Peyer's patch (tissue), 4 donors: ENCODE data around the gene CEP350. TPM values are rescaled to one million over a fixed set of nuclear protein-coding genes. Genes with fewer than 3 reads are reported as not detected.

Experiments used
- DNase-seq, 3 donors: peaks; one replicate each; pipeline ENCODE4 v3.0.0-alpha.2; 2017 to 2019
- H3K27ac ChIP-seq, 4 donors: fragments of 200-600 bp; sonication (generic); one replicate each; pipeline ENCODE4 v1.5.1; 2016 to 2019
- H3K27me3 ChIP-seq, 2 donors: fragments of 200-600 bp; sonication (generic); one replicate each; pipeline ENCODE4 v1.5.1; 2019
- H3K36me3 ChIP-seq, 3 donors: fragments of 200-600 bp; sonication (generic); one replicate each; pipeline ENCODE4 v1.5.1; 2016 to 2019
- H3K4me1 ChIP-seq, 4 donors: fragments of 200-600 bp; sonication (generic); one replicate each; pipeline ENCODE4 v1.5.1; 2016 to 2019
- H3K4me3 ChIP-seq, 4 donors: fragments of 200-600 bp; sonication (generic); 1 replicate in 3 of 4; 2 replicates in 1 of 4; pipeline ENCODE4 v1.5.1; 2016 to 2019; ENCODE audit warnings: mild to moderate bottlenecking in 1 of 4
- H3K9me3 ChIP-seq, 4 donors: fragments of 200-600 bp; sonication (generic); one replicate each; pipeline ENCODE4 v1.5.1; 2016 to 2019; ENCODE audit warnings: mild to moderate bottlenecking in 1 of 4
- POLR2A ChIP-seq, 2 donors: fragments of 450-650 bp; IDR thresholded peaks; one replicate each; pipeline ENCODE4 v1.5.1; 2017; ENCODE audit warnings: antibody characterized with exemption in 2 of 2, mild to moderate bottlenecking in 2 of 2, moderate library complexity in 2 of 2
- total RNA-seq, 4 donors: library from RNA; depleted of rRNA; stranded (reverse); fragments of >200 nt; gene quantifications; one replicate each; pipeline ENCODE4 v1.1.0, GENCODE V29; 2016
- TF ChIP-seq, protein P1 (sequence below), 6 experiments: fragments of 450-650 bp in 4 of 6; fragments of 200-600 bp in 2 of 6; sonication (generic) in 1 of 6; IDR thresholded peaks; one replicate each; pipeline ENCODE4 v1.5.1; 2017 to 2019; ENCODE audit warnings: antibody characterized with exemption in 6 of 6, mild to moderate bottlenecking in 3 of 6, moderate library complexity in 1 of 6

The CEP350 gene
- total RNA-seq, 4 donors from 2014 or later, result 86.0 to 196 (median 87.8) TPM

- no peak for DNase-seq
- H3K4me3 ChIP-seq, result no peak overlapping the region
- TF ChIP-seq, protein P1, sequence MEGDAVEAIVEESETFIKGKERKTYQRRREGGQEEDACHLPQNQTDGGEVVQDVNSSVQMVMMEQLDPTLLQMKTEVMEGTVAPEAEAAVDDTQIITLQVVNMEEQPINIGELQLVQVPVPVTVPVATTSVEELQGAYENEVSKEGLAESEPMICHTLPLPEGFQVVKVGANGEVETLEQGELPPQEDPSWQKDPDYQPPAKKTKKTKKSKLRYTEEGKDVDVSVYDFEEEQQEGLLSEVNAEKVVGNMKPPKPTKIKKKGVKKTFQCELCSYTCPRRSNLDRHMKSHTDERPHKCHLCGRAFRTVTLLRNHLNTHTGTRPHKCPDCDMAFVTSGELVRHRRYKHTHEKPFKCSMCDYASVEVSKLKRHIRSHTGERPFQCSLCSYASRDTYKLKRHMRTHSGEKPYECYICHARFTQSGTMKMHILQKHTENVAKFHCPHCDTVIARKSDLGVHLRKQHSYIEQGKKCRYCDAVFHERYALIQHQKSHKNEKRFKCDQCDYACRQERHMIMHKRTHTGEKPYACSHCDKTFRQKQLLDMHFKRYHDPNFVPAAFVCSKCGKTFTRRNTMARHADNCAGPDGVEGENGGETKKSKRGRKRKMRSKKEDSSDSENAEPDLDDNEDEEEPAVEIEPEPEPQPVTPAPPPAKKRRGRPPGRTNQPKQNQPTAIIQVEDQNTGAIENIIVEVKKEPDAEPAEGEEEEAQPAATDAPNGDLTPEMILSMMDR (IDR thresholded peaks at IDR 0.05), result no peak
- H3K9me3 ChIP-seq, result no peaks in the 10 kb centered on the region
- no peaks in the 10 kb centered on the region for H3K4me1 ChIP-seq
- no peaks in the 10 kb centered on the region for H3K27me3 ChIP-seq
- H3K36me3 ChIP-seq, result peaks cover 0 to 48% (median 0%) of the 10 kb centered on the region in 3 donors
- no peak overlapping the region for H3K27ac ChIP-seq
Observed at GRCh38 chr1:180103819-180104218, 149.2 kb downstream of the CEP350 start.

GRCh38 chr1:180112091-180112490, 157.5 kb downstream of the CEP350 start:
- DNase-seq, result no peak
- Histone ChIP-seq H3K36me3 (peaks cover 0 to 42% (median 0%) of the 10 kb centered on the region in 3 donors), H3K4me1 (no peaks in the 10 kb centered on the region), H3K27ac (peak overlapping the region in 2 of 4 donors; percentile 27 to 28), H3K9me3 (no peaks in the 10 kb centered on the region), H3K27me3 (no peaks in the 10 kb centered on the region), H3K4me3 (no peak overlapping the region)
- TF ChIP-seq POLR2A (IDR thresholded peaks at IDR 0.05), result no peak
- TF ChIP-seq, protein P1 (IDR thresholded peaks at IDR 0.05), result no peak

DNA sequence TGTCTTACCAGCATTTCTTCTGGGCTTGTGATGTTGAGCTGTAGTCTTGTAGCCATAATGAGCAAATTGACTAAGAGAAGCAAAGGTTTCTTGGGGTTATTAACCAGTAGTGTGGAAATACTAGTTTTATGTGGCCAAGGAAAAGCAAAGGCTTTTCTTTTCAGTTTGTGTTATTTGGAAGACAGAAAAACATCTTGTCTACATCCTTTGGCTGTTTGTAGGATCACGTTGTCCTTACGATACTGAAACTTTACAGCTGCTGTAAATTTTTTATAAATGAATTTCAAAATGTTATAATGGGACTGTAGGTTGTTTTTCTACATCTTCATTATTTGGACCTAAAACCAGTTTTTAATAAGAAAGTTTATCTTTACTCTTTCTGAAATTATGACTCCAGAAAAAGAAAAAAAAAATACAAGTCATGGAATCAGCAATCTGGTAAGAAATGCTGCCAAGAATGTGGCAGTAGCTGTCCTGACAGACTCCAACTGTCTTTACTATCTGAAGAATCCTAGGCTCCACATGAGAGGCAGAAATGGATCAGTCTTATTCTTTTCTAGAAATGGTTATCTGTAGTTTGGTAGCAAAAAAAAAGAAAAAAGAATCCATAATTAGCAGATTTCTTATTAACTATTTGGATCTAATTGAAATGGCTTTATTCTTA, 158.5 kb downstream of the CEP350 start:
- H3K27ac ChIP-seq, result peak overlapping the region in 2 of 4 donors; percentile 27 to 38
- DNase-seq, result no peak
- no peaks in the 10 kb centered on the region for H3K27me3 ChIP-seq
- peaks cover 0 to 35% (median 0%) of the 10 kb centered on the region in 3 donors for H3K36me3 ChIP-seq
- no peak overlapping the region for H3K4me3 ChIP-seq
- no peak for TF ChIP-seq POLR2A (IDR thresholded peaks at IDR 0.05)
- TF ChIP-seq, protein P1 (IDR thresholded peaks at IDR 0.05), result no peak
- H3K4me1 ChIP-seq, result no peaks in the 10 kb centered on the region
- H3K9me3 ChIP-seq, result no peaks in the 10 kb centered on the region

DNA sequence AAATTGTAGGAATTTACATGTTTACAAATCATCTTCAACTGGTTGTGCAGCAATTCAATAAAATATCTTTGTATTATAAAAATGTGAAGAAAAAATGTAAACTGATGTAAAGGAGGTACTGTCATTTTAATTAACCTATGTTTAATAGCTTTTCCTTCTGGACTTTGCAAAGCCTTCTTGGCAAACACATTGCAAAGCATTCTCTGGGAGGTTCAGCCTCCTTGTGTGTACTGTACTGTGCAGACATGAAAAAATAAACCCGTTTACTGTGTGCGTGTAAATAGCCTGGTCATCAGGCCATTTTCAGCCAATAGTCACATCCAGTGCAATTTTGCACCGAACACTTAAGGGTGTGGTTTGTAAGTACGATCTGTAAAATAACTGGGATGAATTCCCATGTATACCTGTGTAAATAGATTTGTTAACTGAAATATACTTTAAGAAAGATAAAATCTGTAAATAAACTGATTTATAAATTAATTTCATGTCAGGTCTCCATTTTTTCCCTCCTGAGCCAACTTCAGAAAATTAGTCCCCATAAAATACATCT, 159.9 kb downstream of the CEP350 start:
- no peak overlapping the region for H3K4me3 ChIP-seq
- no peaks in the 10 kb centered on the region for H3K4me1 ChIP-seq
- peaks cover 0 to 35% (median 0%) of the 10 kb centered on the region in 3 donors for H3K36me3 ChIP-seq
- H3K27me3 ChIP-seq, result no peaks in the 10 kb centered on the region
- peak overlapping the region in 1 of 4 donors; percentile 27 for H3K27ac ChIP-seq
- no peak for DNase-seq
- no peaks in the 10 kb centered on the region for H3K9me3 ChIP-seq
- TF ChIP-seq, protein P1 (IDR thresholded peaks at IDR 0.05), result no peak
- no peak for TF ChIP-seq POLR2A (IDR thresholded peaks at IDR 0.05)

DNA sequence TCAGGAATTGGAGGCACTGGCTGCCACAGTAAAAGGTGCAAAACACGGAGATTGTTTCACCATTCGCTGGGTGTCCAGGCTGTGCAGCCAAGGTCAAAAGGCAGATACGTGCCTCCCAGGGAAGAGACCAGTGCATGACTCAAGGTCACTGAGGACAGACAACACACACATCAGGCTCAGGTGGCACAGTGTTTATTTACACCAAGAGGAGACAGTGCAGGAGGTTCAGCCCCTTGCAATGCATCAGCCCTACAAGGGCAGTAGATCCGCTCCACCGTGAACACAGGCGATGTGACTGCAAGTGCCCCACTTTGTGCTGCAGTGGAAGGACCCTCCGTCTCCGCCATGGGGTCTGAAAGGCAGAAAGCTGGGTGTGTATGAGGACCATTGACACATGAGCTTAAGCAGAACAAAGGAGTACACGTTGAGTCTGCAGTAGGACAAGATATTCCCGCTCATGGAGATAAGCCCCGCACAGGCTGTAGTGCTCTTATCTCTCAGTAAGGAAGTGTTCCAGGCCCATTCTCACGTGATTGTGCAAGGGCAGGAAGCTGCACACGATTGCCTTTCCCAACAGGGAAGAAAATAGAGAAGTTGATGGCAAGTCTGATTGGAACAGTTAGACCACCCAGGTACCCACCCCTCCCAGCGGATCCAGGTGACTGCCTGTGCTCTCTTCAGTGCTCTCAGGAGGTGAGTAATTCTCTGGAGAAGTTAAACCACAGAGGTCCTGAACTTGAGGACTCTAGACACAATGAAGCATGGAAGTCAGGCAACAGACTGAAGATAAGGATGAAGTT, 162.6 kb downstream of the CEP350 start:
- Histone ChIP-seq H3K4me3 (no peak overlapping the region), H3K27me3 (no peaks in the 10 kb centered on the region), H3K36me3 (peaks cover 0 to 10% (median 0%) of the 10 kb centered on the region in 3 donors), H3K4me1 (no peaks in the 10 kb centered on the region), H3K27ac (no peak overlapping the region), H3K9me3 (no peaks in the 10 kb centered on the region)
- TF ChIP-seq, protein P1 (IDR thresholded peaks at IDR 0.05), result no peak
- TF ChIP-seq POLR2A (IDR thresholded peaks at IDR 0.05), result no peak
- DNase-seq, result no peak
